H1 (cell line): Measurements from ENCODE around the gene TMEM151A.

Experiments
- CTCF ChIP-seq, 3 experiments: IDR thresholded peaks; 1 replicate in 2 of 3; 2 replicates in 1 of 3; pipeline versions ENCODE4 v1.5.1 to v1.6.1; 2011; ENCODE audit warnings: low read length in 3 of 3, mild to moderate bottlenecking in 3 of 3, inconsistent platforms in 2 of 3, low read depth in 1 of 3, moderate library complexity in 1 of 3; ENCODE audit not compliant: insufficient read depth in 1 of 3; ENCODE audit errors: control extremely low read depth in 1 of 3
- POLR2AphosphoS5 ChIP-seq: IDR thresholded peaks from 2 replicates; pipeline ENCODE4 v1.6.1; 2011; ENCODE audit warnings: low read depth, low read length
- RAD21 ChIP-seq, 2 experiments: IDR thresholded peaks in 1 of 2; conservative IDR thresholded peaks in 1 of 2; 2 replicates each; pipeline ENCODE4 v1.6.1; 2011; ENCODE audit warnings: low read depth in 2 of 2, low read length in 2 of 2, improper control_type of control experiment in 1 of 2, inconsistent platforms in 1 of 2, mild to moderate bottlenecking in 1 of 2, moderate library complexity in 1 of 2
- TEAD4 ChIP-seq: IDR thresholded peaks from 2 replicates; pipeline ENCODE4 v1.6.1; 2012; ENCODE audit warnings: low read depth, low read length, inconsistent platforms, mixed read lengths

- TF ChIP-seq CTCF (IDR thresholded peaks at IDR 0.05; ENCODE audit: control extremely low read depth in 1 of 3, insufficient read depth in 1 of 3, low read depth in 1 of 3, low read length in 3 of 3) (no peak), POLR2AphosphoS5 (no peak), TEAD4 (no peak), RAD21 (IDR thresholded peaks at IDR 0.05 in 1 of 2, conservative IDR thresholded peaks at IDR 0.05 in 1 of 2; ENCODE audit: low read depth in 2 of 2, low read length in 2 of 2) (no peak)
Observed at GRCh38 chr11:66278363-66279091, 13.2 kb upstream of the TMEM151A start.
